Bronchial epithelial cell (primary cell): ENCODE data around the gene SERPINA5. TPM values are rescaled to one million over a fixed set of nuclear protein-coding genes. Genes with fewer than 3 reads are reported as not detected.
A peak's percentile ranks its signal among the peaks of the same experiment; 100 is the strongest.
"Not testable (repeated sequence)": the region's sequence is repeated elsewhere in the genome, so short reads cannot be mapped to it uniquely, and the experiment has no call there.

Experiments
- DNase-seq: peaks from one replicate; pipeline ENCODE4 v3.0.0-alpha.2; 2010; ENCODE audit warnings: low read depth
- FAIRE-seq: peaks from 2 replicates; lab custom pipeline; 2011; peaks lifted over from hg19 to GRCh38; lab: Jason Lieb, UNC
- H3K27me3 ChIP-seq: 2 replicates; pipeline ENCODE4 v1.5.1; 2011; ENCODE audit warnings: low read length; ENCODE audit not compliant: control insufficient read depth, insufficient read depth
- H3K36me3 ChIP-seq: 2 replicates; pipeline ENCODE4 v1.5.1; 2011; ENCODE audit warnings: low read length; ENCODE audit not compliant: control insufficient read depth, insufficient read depth
- H3K4me3 ChIP-seq: 2 replicates; pipeline ENCODE4 v1.5.1; 2011; ENCODE audit warnings: mild to moderate bottlenecking, low read depth, low read length, control low read depth
- total RNA-seq: library from RNA; depleted of rRNA; stranded (reverse); fragments of >200 nt; gene quantifications from 2 replicates; pipeline ENCODE4 v1.2.1, GENCODE V29; 2014
- TF ChIP-seq, protein P1 (sequence below): IDR thresholded peaks from 2 replicates; pipeline ENCODE4 v1.5.1; 2011; ENCODE audit warnings: mild to moderate bottlenecking, moderate library complexity, low read length, control low read depth, inconsistent platforms; ENCODE audit not compliant: insufficient read depth, severe bottlenecking

Gene SERPINA5
- total RNA-seq, 1 donor from 2014 or later = not detected

DNA sequence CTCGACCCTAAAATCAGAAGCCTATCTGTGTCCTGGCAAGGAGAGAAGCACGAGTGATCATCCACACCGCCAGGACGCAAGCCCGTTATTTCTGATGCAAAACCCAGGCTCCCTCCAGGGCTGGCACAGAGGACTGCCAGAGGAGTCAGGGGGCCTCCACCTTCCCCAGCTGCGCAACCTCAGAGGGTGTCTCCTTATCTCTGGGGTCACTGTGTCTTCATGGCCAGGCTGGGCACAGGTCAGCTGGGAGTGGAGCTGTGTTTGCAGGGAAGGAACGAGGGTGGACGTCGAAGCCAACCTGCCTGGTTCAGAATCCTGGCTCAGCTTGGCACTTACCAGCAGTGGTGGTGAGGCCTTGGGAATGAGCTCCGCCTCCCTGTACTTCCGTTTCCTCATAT, 18.9 kb downstream of the SERPINA5 start:
- Histone ChIP-seq H3K36me3 (no peaks in the 10 kb centered on the region), H3K4me3 (no peak overlapping the region), H3K27me3 (no peaks in the 10 kb centered on the region)
- no peak for DNase-seq
- FAIRE-seq = no peak
- TF ChIP-seq, protein P1, sequence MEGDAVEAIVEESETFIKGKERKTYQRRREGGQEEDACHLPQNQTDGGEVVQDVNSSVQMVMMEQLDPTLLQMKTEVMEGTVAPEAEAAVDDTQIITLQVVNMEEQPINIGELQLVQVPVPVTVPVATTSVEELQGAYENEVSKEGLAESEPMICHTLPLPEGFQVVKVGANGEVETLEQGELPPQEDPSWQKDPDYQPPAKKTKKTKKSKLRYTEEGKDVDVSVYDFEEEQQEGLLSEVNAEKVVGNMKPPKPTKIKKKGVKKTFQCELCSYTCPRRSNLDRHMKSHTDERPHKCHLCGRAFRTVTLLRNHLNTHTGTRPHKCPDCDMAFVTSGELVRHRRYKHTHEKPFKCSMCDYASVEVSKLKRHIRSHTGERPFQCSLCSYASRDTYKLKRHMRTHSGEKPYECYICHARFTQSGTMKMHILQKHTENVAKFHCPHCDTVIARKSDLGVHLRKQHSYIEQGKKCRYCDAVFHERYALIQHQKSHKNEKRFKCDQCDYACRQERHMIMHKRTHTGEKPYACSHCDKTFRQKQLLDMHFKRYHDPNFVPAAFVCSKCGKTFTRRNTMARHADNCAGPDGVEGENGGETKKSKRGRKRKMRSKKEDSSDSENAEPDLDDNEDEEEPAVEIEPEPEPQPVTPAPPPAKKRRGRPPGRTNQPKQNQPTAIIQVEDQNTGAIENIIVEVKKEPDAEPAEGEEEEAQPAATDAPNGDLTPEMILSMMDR = no peak

DNA sequence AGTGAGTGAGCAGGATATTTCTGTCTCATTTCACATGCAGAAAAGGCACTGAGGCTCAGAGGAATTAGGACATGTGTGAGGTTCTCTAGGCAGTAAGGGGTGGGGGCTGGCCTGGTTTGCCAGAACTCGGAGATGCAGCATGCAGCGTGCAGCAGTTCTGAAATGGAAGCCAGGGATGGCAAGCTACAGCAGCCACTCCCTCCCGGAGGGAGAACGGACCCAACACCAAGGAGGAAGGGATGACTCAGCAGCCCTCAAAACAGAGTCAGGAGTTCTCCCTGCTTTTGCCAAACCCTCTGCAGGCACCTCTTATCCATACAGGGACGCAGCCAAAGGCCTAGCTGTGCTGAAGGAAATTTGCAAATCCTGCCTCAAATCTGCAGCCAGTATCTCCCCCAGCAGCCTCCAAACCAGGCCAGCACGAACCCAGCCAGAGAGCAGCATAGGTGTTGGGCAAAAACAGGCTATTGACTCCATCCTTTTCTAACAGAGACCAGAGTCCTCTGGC, 20.7 kb downstream of the SERPINA5 start:
- H3K4me3 ChIP-seq = no peak overlapping the region
- no peak for FAIRE-seq
- H3K36me3 ChIP-seq = no peaks in the 10 kb centered on the region
- H3K27me3 ChIP-seq = no peaks in the 10 kb centered on the region
- peak; percentile 80 for DNase-seq
- TF ChIP-seq, protein P1 = no peak

DNA sequence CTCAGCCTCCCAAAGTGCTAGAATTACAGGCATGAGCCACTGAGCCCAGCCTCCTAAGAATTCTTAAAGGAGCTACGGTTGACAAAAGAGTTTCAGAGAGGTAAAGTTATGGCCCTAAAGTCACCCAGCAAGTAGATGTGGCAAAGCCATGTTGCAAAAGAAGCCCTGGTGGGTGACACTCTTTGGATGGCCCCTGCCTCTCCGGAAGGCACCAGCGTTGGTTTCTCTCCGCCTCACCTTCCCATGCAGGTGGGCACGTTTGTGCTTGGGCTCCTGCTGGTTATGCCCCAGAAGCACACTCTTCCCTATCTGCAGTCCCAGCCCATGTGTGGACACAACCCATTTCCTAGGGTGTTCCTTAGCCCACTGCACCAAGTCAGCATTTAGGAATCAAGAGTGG, 21.5 kb downstream of the SERPINA5 start:
- FAIRE-seq (no peak), DNase-seq (no peak)
- Histone ChIP-seq H3K4me3 (no peak overlapping the region), H3K27me3 (no peaks in the 10 kb centered on the region), H3K36me3 (no peaks in the 10 kb centered on the region)
- TF ChIP-seq, protein P1 = no peak

DNA sequence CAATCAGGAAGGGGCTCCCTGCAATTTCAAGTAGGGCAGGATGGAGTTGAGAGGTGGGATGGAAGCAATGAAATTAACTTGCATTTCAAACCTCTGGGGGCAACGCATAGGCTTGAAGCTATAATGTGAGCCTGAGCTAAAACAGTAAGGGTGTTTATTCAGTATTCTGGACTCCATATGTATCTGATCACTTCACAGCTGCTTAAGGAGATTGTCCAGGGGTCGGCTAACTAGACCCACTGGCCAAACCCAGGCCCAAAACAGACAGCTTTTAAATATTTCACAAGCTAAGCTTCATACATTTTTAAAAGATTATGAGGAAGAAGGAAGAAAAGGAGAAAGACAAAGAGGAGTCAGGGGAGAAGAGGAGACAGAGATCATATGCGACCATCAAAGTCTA, 24.1 kb downstream of the SERPINA5 start:
- DNase-seq = no peak
- Histone ChIP-seq H3K36me3 (no peaks in the 10 kb centered on the region), H3K4me3 (no peak overlapping the region), H3K27me3 (no peaks in the 10 kb centered on the region)
- FAIRE-seq = no peak
- TF ChIP-seq, protein P1 = no peak

DNA sequence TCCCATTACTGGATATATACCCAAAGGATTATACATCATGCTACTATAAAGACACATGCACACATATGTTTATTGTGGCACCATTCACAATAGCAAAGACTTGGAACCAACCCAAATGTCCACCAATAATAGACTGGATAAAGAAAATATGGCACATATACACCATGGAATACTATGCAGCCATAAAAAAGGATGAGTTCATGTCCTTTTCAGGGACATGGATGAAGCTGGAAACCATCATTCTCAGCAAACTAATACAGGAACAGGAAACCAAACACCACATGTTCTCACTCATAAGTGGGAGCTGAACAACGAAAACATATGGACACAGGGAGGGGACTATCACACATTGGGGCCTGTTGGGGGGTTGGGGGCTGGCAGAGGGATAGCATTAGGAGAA, 27.7 kb downstream of the SERPINA5 start:
- H3K36me3 ChIP-seq, DNase-seq, FAIRE-seq: not testable (repeated sequence)

DNA sequence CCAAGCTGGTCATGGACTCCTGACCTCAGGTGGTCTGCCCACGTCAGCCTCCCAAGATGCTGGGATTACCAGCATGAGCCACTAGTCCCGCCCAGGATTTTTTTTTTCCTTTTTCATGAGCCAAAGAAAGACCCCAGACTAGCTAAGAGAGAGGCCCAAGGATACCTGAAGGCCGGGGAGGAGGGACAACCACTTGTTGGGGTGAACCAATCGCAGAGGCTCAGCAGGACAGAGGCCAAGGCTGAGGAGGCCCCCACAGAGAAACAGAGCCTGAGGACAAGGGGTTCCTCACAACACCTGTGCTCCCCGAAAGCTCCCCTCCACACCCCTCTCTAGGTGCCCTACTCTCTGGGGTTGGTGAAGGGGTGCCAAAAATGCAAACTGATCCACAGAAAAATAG, 30.0 kb downstream of the SERPINA5 start:
- Histone ChIP-seq H3K36me3 (no peaks in the 10 kb centered on the region), H3K27me3 (no peaks in the 10 kb centered on the region), H3K4me3 (no peak overlapping the region)
- FAIRE-seq (no peak), DNase-seq (no peak)
- TF ChIP-seq, protein P1 = no peak

More for the DNA sequence above, 27.7 kb downstream of the SERPINA5 start:
- not testable (repeated sequence) for H3K27me3 ChIP-seq, H3K4me3 ChIP-seq
